HG03521 (cell line): ENCODE results near the gene SERGEF.
A peak's percentile ranks its signal among the peaks of the same experiment; 100 is the strongest.
"Not testable (repeated sequence)": the region's sequence is repeated elsewhere in the genome, so short reads cannot be mapped to it uniquely, and the experiment has no call there.

Experiments used
- ATAC-seq: cut with Tn5 transposase; IDR thresholded peaks from one replicate; pipeline ENCODE4 v1.9.1; 2021; ENCODE audit warnings: mild to moderate bottlenecking, moderate library complexity; ENCODE audit not compliant: unreplicated experiment

The SERGEF gene

DNA sequence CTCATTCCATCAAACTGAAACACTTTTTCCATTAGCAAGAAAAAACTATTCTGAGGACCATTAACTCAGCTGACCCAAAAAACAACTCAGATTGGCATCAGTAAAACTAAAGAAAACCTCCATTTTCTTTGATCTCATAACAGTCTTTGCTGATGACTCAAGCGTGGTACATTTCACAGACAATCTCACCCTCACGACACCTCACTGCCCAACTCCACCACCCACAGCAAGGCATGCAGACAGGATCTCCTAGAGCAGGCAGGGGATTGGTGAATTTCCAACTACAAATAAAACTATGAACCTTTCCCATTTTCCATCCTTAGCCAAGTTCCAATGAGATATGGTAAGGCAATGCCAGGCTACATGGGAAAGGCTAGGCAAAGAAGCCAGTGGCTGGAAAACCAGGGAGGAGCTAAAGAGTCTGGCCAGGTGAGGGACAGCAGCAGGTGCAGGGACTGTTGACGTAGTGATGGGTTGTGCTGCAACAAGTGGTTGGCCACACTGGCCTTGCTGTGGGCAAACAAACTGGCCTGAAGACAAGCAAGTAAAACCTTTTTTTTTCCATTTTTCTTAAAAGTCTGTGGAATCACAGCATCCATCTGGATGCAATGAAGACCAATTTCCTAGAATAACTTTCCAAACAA is 97.2 kb downstream of the SERGEF start:
- no peak for ATAC-seq

DNA sequence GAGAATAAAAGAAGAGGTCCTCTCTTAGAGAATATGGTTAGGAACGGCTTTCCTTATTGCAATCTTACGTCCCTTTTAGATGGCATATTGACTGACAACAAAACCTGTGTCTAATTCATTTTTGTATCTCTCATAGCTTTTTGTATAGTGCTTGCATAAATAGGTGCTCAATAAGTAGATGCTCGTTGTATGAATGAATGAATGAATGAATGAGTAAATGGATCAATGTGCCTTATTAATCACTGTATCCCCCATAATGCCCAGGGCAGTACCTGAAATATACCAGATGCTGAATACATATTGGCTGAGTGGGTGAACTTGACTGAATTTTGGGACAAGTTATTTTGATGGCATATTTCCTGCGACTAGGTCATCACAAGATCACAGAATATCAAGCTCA is 97.9 kb downstream of the SERGEF start:
- ATAC-seq: no peak

GRCh38 chr11:17907046-17907445 is 105.8 kb downstream of the SERGEF start:
- no peak for ATAC-seq

- no peak for ATAC-seq
Observed at GRCh38 chr11:17906436-17906835, 106.4 kb downstream of the SERGEF start.

DNA sequence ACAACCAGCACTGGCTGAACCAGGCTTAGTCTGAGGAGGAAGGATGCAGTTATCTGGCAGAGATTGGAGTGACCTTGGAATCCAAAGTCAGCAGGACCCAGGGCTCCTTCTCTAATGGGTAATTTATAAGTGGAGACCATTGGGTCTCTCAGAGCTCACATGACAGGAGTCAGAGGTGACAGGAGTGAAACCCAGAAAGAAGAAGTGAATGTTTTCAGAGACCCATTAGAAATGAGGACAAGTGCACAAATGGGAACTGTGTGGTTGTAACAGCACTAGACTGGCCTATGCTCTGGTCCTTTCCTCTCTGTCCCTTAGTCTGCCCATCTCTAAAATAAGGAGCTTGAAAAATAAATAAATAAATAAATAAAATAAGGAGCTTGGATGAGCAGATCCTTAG is 107.4 kb downstream of the SERGEF start:
- peak; percentile 83 for ATAC-seq

- ATAC-seq: no peak
Observed at GRCh38 chr11:17901481-17901880, 111.4 kb downstream of the SERGEF start.

- ATAC-seq: no peak
Observed at GRCh38 chr11:17898782-17899181, 114.1 kb downstream of the SERGEF start.

DNA sequence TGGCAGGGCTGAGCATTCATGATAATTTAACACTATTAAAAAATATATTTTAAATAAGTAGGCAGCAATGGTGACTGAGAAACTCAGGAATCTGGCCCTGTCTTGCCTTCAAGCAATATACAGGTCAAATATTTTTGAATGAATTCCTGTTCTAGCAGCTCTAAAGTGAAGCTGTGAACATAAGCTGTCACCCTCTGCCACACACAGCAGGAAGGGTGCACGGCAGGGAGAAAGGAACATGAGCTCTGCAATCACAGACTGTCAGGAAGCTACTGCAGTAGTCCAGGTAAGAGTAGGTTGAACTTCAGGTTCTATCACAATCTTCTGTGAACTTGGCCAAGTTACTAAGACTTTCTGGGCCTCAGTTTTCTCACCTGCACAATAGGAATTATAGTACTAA is 114.8 kb downstream of the SERGEF start:
- ATAC-seq: no peak

DNA sequence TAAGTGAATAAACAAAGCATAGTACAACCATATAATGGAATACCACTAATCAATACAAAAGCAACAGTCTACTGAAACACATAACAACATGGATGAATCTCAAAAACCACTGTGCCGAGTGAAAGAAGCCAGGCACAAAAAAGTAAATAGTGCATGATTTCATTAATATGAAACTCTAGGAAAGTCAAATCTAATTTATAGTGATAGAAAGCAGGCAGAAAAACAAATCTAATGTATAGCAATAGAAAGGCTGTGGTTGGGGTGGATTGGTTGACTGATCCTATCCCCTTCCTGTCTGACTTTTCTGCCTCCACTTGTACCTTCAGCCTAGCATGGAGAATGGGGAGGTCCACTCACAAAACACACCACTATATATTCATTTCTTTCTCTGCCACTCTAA is 115.4 kb downstream of the SERGEF start:
- no peak for ATAC-seq

DNA sequence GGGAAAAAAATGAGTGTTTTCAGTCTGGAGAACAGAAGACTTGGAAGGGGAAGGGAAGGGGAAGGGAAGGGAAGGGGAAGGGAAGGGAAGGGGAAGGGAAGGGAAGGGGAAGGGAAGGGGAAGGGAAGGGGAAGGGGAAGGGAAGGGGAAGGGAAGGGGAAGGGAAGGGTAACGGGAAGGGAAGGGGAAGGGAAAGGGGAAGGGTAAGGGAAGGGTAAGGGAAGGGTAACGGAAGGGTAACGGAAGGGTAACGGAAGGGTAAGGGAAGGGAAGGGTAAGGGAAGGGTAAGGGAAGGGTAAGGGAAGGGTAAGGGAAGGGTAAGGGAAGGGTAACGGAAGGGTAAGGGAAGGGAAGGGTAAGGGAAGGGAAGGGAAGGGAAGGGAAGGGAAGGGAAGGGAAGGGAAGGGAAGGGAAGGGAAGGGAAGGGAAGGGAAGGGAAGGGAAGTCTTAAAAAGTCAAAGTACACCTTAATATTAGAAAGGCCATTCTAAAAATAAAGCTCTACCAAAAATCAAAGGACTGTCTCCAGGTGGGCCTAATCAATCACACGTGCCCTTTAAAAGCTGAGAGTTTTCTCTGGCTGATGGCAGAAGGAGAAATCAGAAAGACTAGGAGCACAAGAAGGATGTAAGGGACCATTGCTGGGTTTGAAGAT is 116.2 kb downstream of the SERGEF start:
- not testable (repeated sequence) for ATAC-seq

- no peak for ATAC-seq
Observed at GRCh38 chr11:17894929-17895658, 117.8 kb downstream of the SERGEF start.

DNA sequence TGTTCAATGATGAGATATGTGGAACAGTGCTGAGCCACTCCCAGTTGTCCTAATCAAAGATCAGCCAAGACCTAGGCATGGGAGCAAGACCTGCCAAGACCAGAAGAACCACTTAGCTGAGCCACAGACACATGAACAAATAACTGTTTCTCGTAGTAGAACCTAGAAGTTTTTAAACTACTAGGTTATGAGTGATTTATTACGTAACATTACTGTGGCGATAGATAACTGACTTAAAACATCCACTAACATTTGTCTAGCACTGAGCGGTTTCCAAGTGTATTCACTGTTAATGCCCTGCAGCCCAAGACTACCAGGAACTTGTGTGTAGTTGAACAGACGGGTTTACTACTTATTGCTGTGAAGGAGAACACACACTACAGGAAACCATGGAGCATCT is 120.4 kb downstream of the SERGEF start:
- no peak for ATAC-seq

- ATAC-seq: no peak
Observed at GRCh38 chr11:17890325-17890724, 122.5 kb downstream of the SERGEF start.

DNA sequence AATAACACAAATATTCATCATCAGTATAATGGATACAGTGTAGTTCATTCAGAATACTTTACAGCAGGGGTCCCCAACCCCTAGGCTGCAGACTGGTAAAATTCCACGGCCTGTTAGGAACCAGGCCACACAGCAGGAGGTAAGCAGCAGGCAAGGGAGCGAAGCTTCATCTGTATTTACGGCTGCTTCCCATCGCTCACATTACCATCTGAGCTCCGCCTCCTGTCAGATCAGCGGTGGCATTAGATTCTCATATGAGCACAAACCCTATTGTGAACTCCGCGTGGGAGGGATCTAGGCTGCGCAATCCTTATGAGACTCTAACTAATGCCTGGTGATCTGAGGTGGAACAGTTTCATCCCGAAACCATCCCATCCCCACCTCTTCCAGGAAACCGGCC is 125.1 kb downstream of the SERGEF start:
- ATAC-seq: no peak

DNA sequence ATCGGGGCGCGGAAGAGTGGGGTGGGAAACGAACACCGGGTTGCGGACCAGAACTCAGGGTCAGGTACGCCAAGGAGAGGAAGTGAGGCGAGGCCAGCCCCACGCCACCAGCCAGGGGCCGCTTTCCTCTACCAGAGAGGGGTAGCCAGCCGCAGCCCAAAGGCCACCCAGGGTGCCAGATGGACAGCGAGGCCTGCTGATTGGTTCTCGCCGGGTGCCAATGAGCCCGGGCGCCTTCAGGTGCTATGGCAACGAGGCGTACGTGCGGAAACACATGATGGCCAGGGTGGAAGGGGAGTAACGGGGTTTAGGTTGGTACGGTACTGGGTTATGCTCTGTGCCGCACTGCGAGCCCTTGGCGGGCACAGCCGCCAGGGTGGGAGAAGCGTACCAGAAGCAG is 128.9 kb downstream of the SERGEF start:
- no peak for ATAC-seq

DNA sequence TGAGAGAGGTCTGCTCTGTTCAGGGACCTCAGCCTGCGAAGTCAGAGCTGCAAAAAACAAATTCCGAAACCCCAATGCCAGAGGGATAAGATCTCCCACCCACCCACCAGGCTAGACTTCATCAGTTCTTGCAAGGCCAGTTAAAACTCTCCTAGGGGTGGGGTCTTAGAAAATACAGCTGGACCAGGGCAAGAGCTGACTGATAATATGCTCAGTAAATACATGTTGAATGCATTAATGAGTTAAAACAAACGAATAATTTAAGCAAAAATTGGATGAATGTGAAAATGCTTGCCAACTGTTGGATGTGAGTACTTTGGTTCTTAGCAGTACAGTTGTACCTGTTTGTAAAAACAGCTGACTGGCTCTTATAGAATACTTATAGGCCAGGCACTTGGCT is 129.8 kb downstream of the SERGEF start:
- ATAC-seq: no peak

GRCh38 chr11:17878743-17879142 is 134.1 kb downstream of the SERGEF start:
- no peak for ATAC-seq

DNA sequence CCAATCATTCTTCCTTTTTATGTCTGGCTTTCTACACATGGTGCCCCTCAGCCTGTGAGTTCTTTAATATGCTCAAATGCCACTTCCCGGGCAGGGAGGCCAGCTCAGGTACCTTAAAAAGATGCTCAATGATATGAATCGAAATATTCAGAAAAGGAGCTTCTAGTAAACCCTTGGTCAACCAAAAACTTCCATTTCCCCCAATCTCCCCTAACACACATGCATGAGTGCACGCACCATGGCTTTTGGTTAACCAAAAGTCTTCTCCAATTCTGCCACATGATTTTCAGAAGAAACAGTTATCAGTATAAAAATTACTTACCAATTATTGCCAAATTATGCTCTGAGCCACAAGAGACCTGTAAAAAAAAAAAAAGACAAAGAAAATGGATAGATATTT is 135.0 kb downstream of the SERGEF start:
- ATAC-seq: no peak

GRCh38 chr11:17876827-17877226 is 136.0 kb downstream of the SERGEF start:
- no peak for ATAC-seq

GRCh38 chr11:17875891-17876290 is 137.0 kb downstream of the SERGEF start:
- ATAC-seq: no peak

DNA sequence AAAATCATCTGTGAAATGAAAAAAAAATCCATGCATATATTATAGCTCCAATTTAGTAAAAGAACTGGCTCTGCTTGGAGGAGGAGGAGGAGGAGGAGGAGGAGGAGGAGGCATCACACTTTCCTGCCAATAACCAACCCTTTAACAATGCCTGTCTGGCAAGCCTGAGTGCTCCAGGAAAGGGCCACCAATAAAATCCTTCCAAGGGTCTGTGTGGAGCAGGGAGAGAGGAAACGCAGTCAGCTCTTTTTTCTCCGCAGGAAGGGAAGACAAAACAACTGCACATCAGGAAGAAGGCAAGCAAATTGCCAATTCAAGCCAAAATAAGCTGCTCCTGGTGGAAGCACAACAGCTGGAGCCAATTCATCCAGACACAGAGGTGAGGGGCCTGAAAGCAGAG is 139.3 kb downstream of the SERGEF start:
- no peak for ATAC-seq

- ATAC-seq: not testable (repeated sequence)
Observed at GRCh38 chr11:17868398-17868797, 144.4 kb downstream of the SERGEF start.
